MM.1S (cell line): ENCODE measurements around the gene RET.

Experiments
- EZH2 ChIP-seq: fragments of 300-600 bp; sonication (generic); optimal IDR thresholded peaks from 2 replicates; pipeline ENCODE3; 2017; ENCODE audit warnings: low read depth, mild to moderate bottlenecking, antibody characterized with exemption, low read length, mixed read lengths
- EZH2phosphoT487 ChIP-seq: fragments of 300-600 bp; sonication (generic); IDR thresholded peaks from 2 replicates; pipeline ENCODE4 v1.6.1; 2018; ENCODE audit warnings: antibody characterized with exemption, low read length
- TF ChIP-seq, protein P1 (sequence below): fragments of 300-600 bp; sonication (generic); IDR thresholded peaks from 2 replicates; pipeline ENCODE4 v1.5.1; 2016; ENCODE audit warnings: antibody characterized with exemption, low read length, mixed read lengths

DNA sequence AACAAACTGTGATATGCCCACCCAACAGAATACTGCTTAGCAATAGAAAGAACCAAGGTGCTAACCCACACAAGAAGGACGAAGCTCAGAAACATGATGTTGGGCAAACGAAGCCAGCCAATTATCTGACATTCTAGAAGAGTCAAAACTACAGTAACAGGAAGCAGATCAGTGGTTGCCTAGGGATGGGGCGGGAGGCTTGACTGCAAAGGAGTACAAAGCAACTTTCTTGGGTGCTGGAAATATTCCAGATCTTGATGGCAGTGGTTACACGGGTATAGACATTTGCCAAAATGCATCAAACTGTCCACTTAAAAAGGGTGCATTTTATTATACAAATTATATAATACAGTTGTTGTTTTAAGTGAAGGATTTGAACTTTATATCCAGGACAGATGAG, 41.1 kb upstream of the RET start:
- TF ChIP-seq, protein P1, sequence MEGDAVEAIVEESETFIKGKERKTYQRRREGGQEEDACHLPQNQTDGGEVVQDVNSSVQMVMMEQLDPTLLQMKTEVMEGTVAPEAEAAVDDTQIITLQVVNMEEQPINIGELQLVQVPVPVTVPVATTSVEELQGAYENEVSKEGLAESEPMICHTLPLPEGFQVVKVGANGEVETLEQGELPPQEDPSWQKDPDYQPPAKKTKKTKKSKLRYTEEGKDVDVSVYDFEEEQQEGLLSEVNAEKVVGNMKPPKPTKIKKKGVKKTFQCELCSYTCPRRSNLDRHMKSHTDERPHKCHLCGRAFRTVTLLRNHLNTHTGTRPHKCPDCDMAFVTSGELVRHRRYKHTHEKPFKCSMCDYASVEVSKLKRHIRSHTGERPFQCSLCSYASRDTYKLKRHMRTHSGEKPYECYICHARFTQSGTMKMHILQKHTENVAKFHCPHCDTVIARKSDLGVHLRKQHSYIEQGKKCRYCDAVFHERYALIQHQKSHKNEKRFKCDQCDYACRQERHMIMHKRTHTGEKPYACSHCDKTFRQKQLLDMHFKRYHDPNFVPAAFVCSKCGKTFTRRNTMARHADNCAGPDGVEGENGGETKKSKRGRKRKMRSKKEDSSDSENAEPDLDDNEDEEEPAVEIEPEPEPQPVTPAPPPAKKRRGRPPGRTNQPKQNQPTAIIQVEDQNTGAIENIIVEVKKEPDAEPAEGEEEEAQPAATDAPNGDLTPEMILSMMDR, result no peak
- TF ChIP-seq EZH2 (no peak), EZH2phosphoT487 (no peak)
